NT2/D1 (cell line): Measurements from ENCODE around the gene PBRM1.

Experiments
- YY1 ChIP-seq: IDR thresholded peaks from 2 replicates; pipeline ENCODE4 v1.6.1; 2011; ENCODE audit not compliant: insufficient read length, insufficient read depth
- ZNF274 ChIP-seq: IDR thresholded peaks from 2 replicates; pipeline ENCODE4 v1.6.1; 2011; ENCODE audit warnings: mild to moderate bottlenecking, low read depth, low read length

GRCh38 chr3:52532517-52532837 is 153.2 kb downstream of the PBRM1 start:
- TF ChIP-seq YY1 (no peak), ZNF274 (no peak)
